Measurements from ENCODE around the gene ROGDI.
"Not testable (repeated sequence)": the region's sequence is repeated elsewhere in the genome, so short reads cannot be mapped to it uniquely, and the experiment has no call there.

The ROGDI gene

GRCh38 chr16:4790261-4790660 lies 12.2 kb downstream of the ROGDI start:
- no peak for DNase-seq

GRCh38 chr16:4788910-4789309 lies 13.5 kb downstream of the ROGDI start:
- no peak for DNase-seq

GRCh38 chr16:4788489-4788889 lies 13.9 kb downstream of the ROGDI start:
- DNase-seq, result no peak

- DNase-seq, result peak; percentile 38
Observed at GRCh38 chr16:4787627-4788482, 14.6 kb downstream of the ROGDI start, which contains the start of gene SEPTIN12. TSS of gene SEPTIN12 (minus strand) at chr16:4788345. CDS start at chr16:4787645, 700 bp downstream.

GRCh38 chr16:4787068-4787467 lies 15.4 kb downstream of the ROGDI start:
- no peak for DNase-seq

- no peak for DNase-seq
Observed at GRCh38 chr16:4785758-4786433, 16.5 kb downstream of the ROGDI start.

- not testable (repeated sequence) for DNase-seq
Observed at GRCh38 chr16:4784444-4784987, 17.9 kb downstream of the ROGDI start.

- no peak for DNase-seq
Observed at GRCh38 chr16:4783951-4784336, 18.5 kb downstream of the ROGDI start.

GRCh38 chr16:4783251-4783950 lies 19.0 kb downstream of the ROGDI start:
- DNase-seq, result no peak

GRCh38 chr16:4780235-4780634 lies 22.2 kb downstream of the ROGDI start:
- DNase-seq, result no peak

- DNase-seq, result no peak
Observed at GRCh38 chr16:4778050-4778392, 24.4 kb downstream of the ROGDI start.

- DNase-seq, result no peak
Observed at GRCh38 chr16:4777339-4778049, 24.9 kb downstream of the ROGDI start.

- no peak for DNase-seq
Observed at GRCh38 chr16:4776141-4776705, 26.2 kb downstream of the ROGDI start.

- DNase-seq, result no peak
Observed at GRCh38 chr16:4775005-4775404, 27.4 kb downstream of the ROGDI start.

- no peak for DNase-seq
Observed at GRCh38 chr16:4772351-4772750, 30.1 kb downstream of the ROGDI start.

GRCh38 chr16:4771646-4772045 lies 30.8 kb downstream of the ROGDI start:
- DNase-seq, result no peak

- no peak for DNase-seq
Observed at GRCh38 chr16:4769306-4769638, 33.2 kb downstream of the ROGDI start.

- DNase-seq, result peak; percentile 94
Observed at GRCh38 chr16:4768549-4769305, 33.7 kb downstream of the ROGDI start.

GRCh38 chr16:4767872-4768548 lies 34.4 kb downstream of the ROGDI start:
- peak; percentile 24 for DNase-seq

- peak; percentile 97 for DNase-seq
Observed at GRCh38 chr16:4766875-4767628, 35.4 kb downstream of the ROGDI start, which contains the start of gene ZNF500. TSS of gene ZNF500 (minus strand) at chr16:4767162. CDS start at chr16:4765978, 1,184 bp downstream.

Measured in retina (tissue), 1 donor.